NCI-H1105 (cell line): ENCODE data around the gene CD207.
"Not testable (repeated sequence)": the region's sequence is repeated elsewhere in the genome, so short reads cannot be mapped to it uniquely, and the experiment has no call there.

Experiments
- DNase-seq: peaks from one replicate; lab custom pipeline; 2025; lab: John Stamatoyannopoulos, UW

CD207 gene

GRCh38 chr2:70835643-70836042, at the start of gene CD207:
Gene CD207 (minus strand): TSS chr2:70835816. CDS start chr2:70835776, 40 bp downstream.
- no peak for DNase-seq

- DNase-seq, result not testable (repeated sequence)
Measured at GRCh38 chr2:70878543-70878942, 42.9 kb upstream of the CD207 start.

- DNase-seq, result not testable (repeated sequence)
Measured at GRCh38 chr2:70876138-70876537, 40.5 kb upstream of the CD207 start.

GRCh38 chr2:70873541-70873940, 37.9 kb upstream of the CD207 start:
- no peak for DNase-seq

GRCh38 chr2:70871398-70872211, 36.0 kb upstream of the CD207 start:
- peak; percentile 60 for DNase-seq

GRCh38 chr2:70870790-70871189, 35.2 kb upstream of the CD207 start:
- peak; percentile 27 for DNase-seq

- no peak for DNase-seq
Measured at GRCh38 chr2:70868970-70869369, 33.4 kb upstream of the CD207 start.

- peak; percentile 51 for DNase-seq
Measured at GRCh38 chr2:70861777-70862625, 26.4 kb upstream of the CD207 start.

GRCh38 chr2:70855667-70856066, 20.1 kb upstream of the CD207 start:
- DNase-seq, result no peak

- DNase-seq, result no peak
Measured at GRCh38 chr2:70854411-70854810, 18.8 kb upstream of the CD207 start.

GRCh38 chr2:70852824-70853223, 17.2 kb upstream of the CD207 start:
- DNase-seq, result no peak

GRCh38 chr2:70851704-70852103, 16.1 kb upstream of the CD207 start:
- no peak for DNase-seq

GRCh38 chr2:70850925-70851324, 15.3 kb upstream of the CD207 start:
- DNase-seq, result no peak

GRCh38 chr2:70842401-70842800, 6.8 kb upstream of the CD207 start:
- DNase-seq, result no peak

- DNase-seq, result no peak
Measured at GRCh38 chr2:70837980-70838925, 2.6 kb upstream of the CD207 start.

GRCh38 chr2:70834881-70835280, 735 bp downstream of the CD207 start:
- DNase-seq, result no peak

- DNase-seq, result no peak
Measured at GRCh38 chr2:70834106-70834505, 1.5 kb downstream of the CD207 start.

- no peak for DNase-seq
Measured at GRCh38 chr2:70833246-70833645, 2.4 kb downstream of the CD207 start.

GRCh38 chr2:70832386-70832785, 3.2 kb downstream of the CD207 start:
- no peak for DNase-seq

GRCh38 chr2:70831861-70832260, 3.8 kb downstream of the CD207 start:
- no peak for DNase-seq

- DNase-seq, result no peak
Measured at GRCh38 chr2:70830366-70830765, 5.2 kb downstream of the CD207 start.

GRCh38 chr2:70829916-70830315, 5.7 kb downstream of the CD207 start:
- no peak for DNase-seq
